Left lobe of liver (tissue), 1 donor: ENCODE measurements around the gene CLIP2. TPM values are rescaled to one million over a fixed set of nuclear protein-coding genes. Genes with fewer than 3 reads are reported as not detected.

Experiments used
- total RNA-seq: library from RNA; stranded (reverse); gene quantifications from one replicate; pipeline ENCODE4 v1.2.1, GENCODE V29; 2021
- donor health status: DM: no; HTN: yes; CAD: no.

CLIP2 gene
- total RNA-seq, 1 donor from 2014 or later, result 5.4 TPM

Other genes with a start within 250 kb of the CLIP2 start
- gene LIMK1, start 205.6 kb upstream of the CLIP2 start, total RNA-seq, result 3.7 TPM
- 125 TPM for gene EIF4H, start 115.1 kb upstream of the CLIP2 start, total RNA-seq
- 7.8 TPM for gene LAT2, start 79.4 kb upstream of the CLIP2 start, total RNA-seq
- gene RFC2, start 35.0 kb upstream of the CLIP2 start, total RNA-seq, result 11.3 TPM
- gene GTF2IRD1, start 164.5 kb downstream of the CLIP2 start, total RNA-seq, result 10.3 TPM